Common myeloid progenitor, CD34-positive (primary cell): ENCODE data around the gene ZNF586.

Experiments used
- CTCF ChIA-PET: fragments of 350-600 bp; sonication (Branson Sonifier 250); formaldehyde crosslinking; loops from one replicate; lab custom pipeline; 2021; ENCODE audit warnings: antibody characterized with exemption; lab: Charles Lee
- POLR2A ChIA-PET: fragments of 350-600 bp; sonication (Branson Sonifier 250); formaldehyde crosslinking; loops from one replicate; lab custom pipeline; 2021; ENCODE audit warnings: antibody characterized with exemption; lab: Charles Lee
- DNase-seq, 3 donors: peaks; one replicate each; pipeline versions ENCODE4 v3.0.0 to v3.0.0-alpha.2; 2013
- H3K27ac ChIP-seq, 2 experiments: 1 replicate in 1 of 2; 2 replicates in 1 of 2; pipeline ENCODE4 v1.7.0; 2013; ENCODE audit warnings: inconsistent platforms in 2 of 2, low read length in 2 of 2, mild to moderate bottlenecking in 2 of 2, low read depth in 1 of 2, moderate library complexity in 1 of 2; ENCODE audit not compliant: severe bottlenecking in 2 of 2, insufficient read depth in 1 of 2, poor library complexity in 1 of 2
- H3K27me3 ChIP-seq, 5 experiments: replicated peaks in 2 of 5; 1 replicate in 3 of 5; 2 replicates in 2 of 5; pipeline versions ENCODE4 v1.6.1 to v1.7.0; 2013; ENCODE audit warnings: low read length in 4 of 5, mild to moderate bottlenecking in 2 of 5, moderate library complexity in 2 of 5, inconsistent platforms in 1 of 5; ENCODE audit not compliant: insufficient read depth in 5 of 5, control insufficient read depth in 4 of 5
- H3K36me3 ChIP-seq, 4 experiments: 1 replicate in 2 of 4; 2 replicates in 2 of 4; pipeline versions ENCODE4 v1.6.1 to v1.7.0; 2013; ENCODE audit warnings: low read length in 3 of 4, control low read depth in 1 of 4, mild to moderate bottlenecking in 1 of 4; ENCODE audit not compliant: control insufficient read depth in 4 of 4, insufficient read depth in 4 of 4
- H3K4me1 ChIP-seq, 4 experiments: 1 replicate in 3 of 4; 2 replicates in 1 of 4; pipeline versions ENCODE4 v1.6.1 to v1.7.1; 2013; ENCODE audit warnings: low read length in 3 of 4, mild to moderate bottlenecking in 3 of 4, control low read depth in 1 of 4, inconsistent platforms in 1 of 4, moderate library complexity in 1 of 4; ENCODE audit not compliant: control insufficient read depth in 4 of 4, insufficient read depth in 4 of 4; ENCODE audit errors: control extremely low read depth in 1 of 4
- H3K4me3 ChIP-seq, 7 experiments: 1 replicate in 4 of 7; 2 replicates in 3 of 7; pipeline versions ENCODE4 v1.5.1 to v1.7.0; 2013; ENCODE audit warnings: mild to moderate bottlenecking in 7 of 7, low read length in 6 of 7, moderate library complexity in 6 of 7, inconsistent platforms in 2 of 7, low read depth in 2 of 7, control low read depth in 1 of 7; ENCODE audit not compliant: insufficient read depth in 4 of 7, control insufficient read depth in 1 of 7; ENCODE audit errors: extremely low read depth in 1 of 7
- H3K9me3 ChIP-seq, 5 experiments: 1 replicate in 4 of 5; 2 replicates in 1 of 5; pipeline versions ENCODE4 v1.6.1 to v1.7.1; 2013; ENCODE audit warnings: low read length in 4 of 5, mild to moderate bottlenecking in 2 of 5, inconsistent platforms in 1 of 5, low read depth in 1 of 5, moderate library complexity in 1 of 5; ENCODE audit not compliant: control insufficient read depth in 4 of 5, insufficient read depth in 2 of 5; ENCODE audit errors: control extremely low read depth in 1 of 5
- WGBS: methylation state at CpG from one replicate; pipeline ENCODE4 v1.1.5; 2013; ENCODE audit not compliant: insufficient coverage; 5-methylcytosine and 5-hydroxymethylcytosine counted together

Gene ZNF586

DNA sequence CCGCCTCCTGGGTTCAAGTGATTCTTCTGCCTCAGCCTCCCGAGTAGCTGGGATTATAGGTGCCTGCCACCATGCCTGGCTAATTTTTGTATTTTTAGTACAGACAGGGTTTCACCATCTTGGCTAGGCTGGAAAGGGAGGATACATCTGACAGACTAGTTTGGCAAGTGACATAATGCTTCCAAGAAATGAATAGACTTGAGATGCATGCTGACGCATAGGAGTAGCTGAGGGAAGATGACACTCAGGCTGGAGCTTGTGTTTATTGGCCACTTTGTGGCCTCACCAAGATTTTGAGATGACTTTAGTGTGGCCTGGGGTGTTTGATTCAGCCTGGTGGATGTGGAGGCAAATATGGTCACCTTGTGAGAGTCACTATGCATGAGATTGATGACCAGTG, 4.0 kb downstream of the ZNF586 start:
- no peaks in the 10 kb centered on the region for H3K27me3 ChIP-seq
- no peak for DNase-seq
- no peak overlapping the region for H3K27ac ChIP-seq
- 100% methylated on average over 3 of the region's 3 CpGs for WGBS
- H3K4me3 ChIP-seq: no peak overlapping the region
- H3K9me3 ChIP-seq: peaks cover 4 to 57% (median 40%) of the 10 kb centered on the region in 5 experiments
- CTCF ChIA-PET: interaction anchor here (0.8 kb wide), 1 partner anchor 91 kb away, joined by 3 read pairs; no protein-coding TSS in a partner anchor
- POLR2A ChIA-PET: interaction anchor here (0.6 kb wide), 1 partner anchor 26 kb away, joined by 4 read pairs; no protein-coding TSS in a partner anchor
- H3K4me1 ChIP-seq: peaks cover 0 to 11% (median 5%) of the 10 kb centered on the region in 4 experiments
- peaks cover 35 to 69% (median 52%) of the 10 kb centered on the region in 4 experiments for H3K36me3 ChIP-seq

DNA sequence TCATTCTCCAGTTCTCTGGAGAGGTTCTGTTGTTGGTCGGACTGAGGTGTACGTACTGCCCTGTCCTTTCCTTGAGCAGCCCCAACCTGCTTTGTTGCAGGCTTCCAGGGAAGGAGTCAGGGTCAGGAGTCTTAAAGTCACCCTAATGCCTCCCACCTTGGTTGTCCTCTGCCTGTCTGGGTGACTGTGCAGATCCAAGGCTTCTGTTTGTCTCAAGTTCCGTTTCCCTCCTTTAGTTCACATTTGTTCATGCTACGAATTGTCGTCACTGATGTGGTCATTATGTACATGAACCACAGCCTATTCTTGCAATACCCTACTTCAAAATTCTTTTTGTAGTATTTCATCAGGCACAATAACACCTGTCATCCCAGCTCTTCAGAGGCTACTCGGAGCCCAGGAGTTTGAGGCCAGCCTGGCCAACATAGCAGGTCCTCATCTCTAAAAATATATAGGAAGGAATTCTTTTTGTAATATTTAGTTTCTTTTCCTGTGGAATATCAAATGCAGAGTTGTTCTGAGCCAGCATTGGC, 7.4 kb downstream of the ZNF586 start:
- H3K4me3 ChIP-seq: no peak overlapping the region
- POLR2A ChIA-PET: no interaction called here

DNA sequence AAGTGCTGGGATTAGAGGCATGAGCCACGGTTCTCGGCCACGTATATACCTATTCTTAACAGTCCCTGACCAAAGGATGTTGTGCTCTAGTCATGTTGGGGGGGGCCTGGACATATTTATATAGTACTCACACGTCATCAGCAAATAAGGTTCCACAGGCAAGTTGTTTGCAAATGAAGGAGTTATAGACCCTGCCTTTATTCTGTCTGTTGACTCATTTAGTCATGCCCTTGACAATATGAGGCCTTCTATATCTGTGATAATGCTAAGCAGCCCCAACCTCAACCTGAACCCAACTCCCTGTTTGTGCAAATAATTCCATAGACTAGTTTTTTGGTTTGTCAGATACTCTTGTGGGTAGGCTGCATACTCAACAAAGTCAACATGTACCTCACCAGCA, 8.9 kb downstream of the ZNF586 start:
- Histone ChIP-seq H3K36me3 (peaks cover 48 to 88% (median 64%) of the 10 kb centered on the region in 4 experiments), H3K4me3 (peak overlapping the region in 1 of 7 experiments; percentile 2), H3K27ac (no peak overlapping the region), H3K27me3 (no peaks in the 10 kb centered on the region), H3K4me1 (no peaks in the 10 kb centered on the region), H3K9me3 (peaks cover 15 to 77% (median 60%) of the 10 kb centered on the region in 5 experiments)
- WGBS: 100% methylated on average over 1 of the region's 4 CpGs
- DNase-seq: no peak
- ChIA-PET CTCF (no interaction called here), POLR2A (no interaction called here)

More for the DNA sequence above, 7.4 kb downstream of the ZNF586 start:
- Histone ChIP-seq H3K27me3 (no peaks in the 10 kb centered on the region), H3K4me1 (no peaks in the 10 kb centered on the region), H3K36me3 (peaks cover 55 to 95% (median 75%) of the 10 kb centered on the region in 4 experiments), H3K27ac (no peak overlapping the region), H3K9me3 (peaks cover 15 to 87% (median 65%) of the 10 kb centered on the region in 5 experiments)
- DNase-seq: no peak
- WGBS: 92% methylated on average over 5 of the region's 6 CpGs
- CTCF ChIA-PET: no interaction called here

DNA sequence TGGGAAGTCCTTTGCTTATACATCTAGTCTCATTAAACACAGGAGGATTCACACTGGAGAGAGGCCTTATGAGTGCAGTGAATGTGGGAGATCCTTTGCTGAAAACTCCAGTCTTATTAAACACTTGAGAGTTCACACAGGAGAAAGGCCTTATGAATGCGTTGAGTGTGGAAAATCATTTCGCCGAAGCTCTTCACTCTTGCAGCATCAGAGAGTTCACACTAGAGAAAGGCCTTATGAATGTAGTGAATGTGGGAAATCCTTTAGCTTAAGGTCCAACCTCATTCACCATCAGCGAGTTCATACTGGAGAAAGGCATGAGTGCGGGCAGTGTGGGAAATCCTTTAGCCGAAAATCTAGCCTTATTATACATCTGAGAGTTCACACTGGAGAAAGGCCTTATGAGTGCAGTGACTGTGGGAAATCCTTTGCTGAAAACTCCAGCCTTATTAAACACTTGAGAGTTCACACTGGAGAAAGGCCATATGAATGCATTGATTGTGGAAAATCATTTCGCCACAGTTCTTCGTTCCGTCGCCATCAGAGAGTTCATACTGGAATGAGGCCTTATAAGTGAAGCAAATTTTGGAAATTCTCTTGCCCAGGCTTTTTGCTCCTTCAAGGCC, 9.9 kb downstream of the ZNF586 start:
- ChIA-PET POLR2A (no interaction called here), CTCF (no interaction called here)
- Histone ChIP-seq H3K4me1 (no peaks in the 10 kb centered on the region), H3K9me3 (peaks cover 15 to 71% (median 55%) of the 10 kb centered on the region in 5 experiments), H3K4me3 (no peak overlapping the region), H3K27ac (no peak overlapping the region), H3K27me3 (no peaks in the 10 kb centered on the region), H3K36me3 (peaks cover 45 to 82% (median 62%) of the 10 kb centered on the region in 4 experiments)
- no peak for DNase-seq
- WGBS: 100% methylated on average over 5 of the region's 10 CpGs

DNA sequence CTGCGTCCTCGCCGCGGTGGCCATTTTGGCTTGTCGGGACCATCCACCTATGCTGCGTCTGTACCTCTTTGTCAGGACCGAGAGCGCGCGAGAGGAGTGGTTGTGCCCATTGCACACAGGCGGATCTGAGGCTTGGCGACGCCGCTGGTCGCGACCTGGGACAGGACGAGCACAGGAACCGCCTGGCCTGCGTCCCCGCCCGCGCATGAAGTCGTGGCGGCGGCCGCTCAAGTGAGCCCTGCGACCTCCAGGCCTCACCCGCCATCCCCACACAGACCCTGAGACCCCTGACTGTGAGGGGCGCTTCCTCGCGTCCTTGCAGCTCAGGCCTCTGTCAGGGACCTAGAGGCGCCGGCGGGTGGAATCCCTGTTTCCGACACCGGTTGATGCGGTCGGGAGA, 16.8 kb downstream of the ZNF586 start:
- CTCF ChIA-PET: no interaction called here
- no peaks in the 10 kb centered on the region for H3K4me1 ChIP-seq
- 97% methylated on average over 38 of the region's 38 CpGs for WGBS
- no peaks in the 10 kb centered on the region for H3K27me3 ChIP-seq
- DNase-seq: no peak
- H3K27ac ChIP-seq: no peak overlapping the region
- H3K4me3 ChIP-seq: peak overlapping the region in 1 of 7 experiments; percentile 5
- peaks cover 6 to 67% (median 42%) of the 10 kb centered on the region in 5 experiments for H3K9me3 ChIP-seq
- POLR2A ChIA-PET: interaction anchor here (0.6 kb wide), 1 partner anchor 118 kb away, joined by 4 read pairs; no protein-coding TSS in a partner anchor
- peaks cover 8 to 65% (median 43%) of the 10 kb centered on the region in 4 experiments for H3K36me3 ChIP-seq

DNA sequence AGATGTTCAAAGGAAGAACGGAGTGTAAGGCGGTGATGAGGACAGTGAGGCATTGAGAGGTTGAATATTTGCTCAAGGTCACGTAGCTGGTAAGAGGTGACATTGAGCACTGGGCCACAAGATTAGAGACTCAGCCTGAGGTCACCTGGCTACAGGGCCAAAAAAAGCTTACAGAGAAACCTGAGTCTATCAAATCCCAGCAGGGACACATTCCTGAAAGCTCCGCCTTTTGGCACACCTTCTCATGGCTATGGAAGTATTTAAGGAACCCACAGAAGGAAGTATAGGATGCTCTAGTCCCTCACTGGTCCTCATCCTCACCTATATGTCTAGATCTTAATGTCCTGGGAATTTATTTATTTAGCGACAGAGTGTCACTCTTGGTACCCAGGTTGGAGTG, 17.4 kb downstream of the ZNF586 start:
- peaks cover 7 to 63% (median 44%) of the 10 kb centered on the region in 4 experiments for H3K36me3 ChIP-seq
- peaks cover 4 to 62% (median 42%) of the 10 kb centered on the region in 5 experiments for H3K9me3 ChIP-seq
- POLR2A ChIA-PET: interaction anchor here (0.6 kb wide), 2 partner anchors 18 to 118 kb away, joined by 3 to 4 read pairs; partner anchors contain the start of gene ZNF586
- no peak overlapping the region for H3K4me3 ChIP-seq
- H3K27me3 ChIP-seq: no peaks in the 10 kb centered on the region
- H3K4me1 ChIP-seq: no peaks in the 10 kb centered on the region
- H3K27ac ChIP-seq: no peak overlapping the region
- no peak for DNase-seq
- 100% methylated on average over 3 of the region's 5 CpGs for WGBS
- CTCF ChIA-PET: no interaction called here
